Head of caudate nucleus (tissue), 42 donors: Measurements from ENCODE around the gene CIT.

Experiments
- DNase-seq, 42 donors: peaks; one replicate each; pipeline versions ENCODE4 v3.0.0 to v3.0.0-alpha.2; 2020 to 2021; ENCODE audit warnings: mixed read lengths in 7 of 42
- intact Hi-C: fragments of 100-400 bp; cut with DNase I; formaldehyde crosslinking; loops from one replicate; pipeline ENCODE4 v1.15.0; 2022

CIT gene

DNA sequence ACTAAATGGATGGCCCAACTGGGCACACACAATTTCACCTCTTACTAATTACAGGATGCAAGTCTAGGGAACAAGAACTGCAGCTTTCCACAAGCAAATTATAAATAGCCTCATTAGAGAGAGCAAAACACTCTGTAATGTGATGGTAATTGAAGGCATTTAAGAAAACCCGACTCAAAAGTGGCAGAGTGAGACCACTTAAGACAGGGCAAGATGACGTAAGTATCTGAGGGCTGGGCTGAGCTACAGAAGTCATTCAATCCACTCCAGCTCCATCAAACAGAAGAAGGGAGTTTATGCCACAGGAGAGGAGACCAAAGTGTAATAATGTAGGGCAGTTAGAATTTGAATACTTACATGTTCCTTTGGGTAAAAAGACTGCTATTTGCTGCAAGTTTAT lies 118.9 kb downstream of the CIT start:
- no peak for DNase-seq
- intact Hi-C loops: no loop called here

DNA sequence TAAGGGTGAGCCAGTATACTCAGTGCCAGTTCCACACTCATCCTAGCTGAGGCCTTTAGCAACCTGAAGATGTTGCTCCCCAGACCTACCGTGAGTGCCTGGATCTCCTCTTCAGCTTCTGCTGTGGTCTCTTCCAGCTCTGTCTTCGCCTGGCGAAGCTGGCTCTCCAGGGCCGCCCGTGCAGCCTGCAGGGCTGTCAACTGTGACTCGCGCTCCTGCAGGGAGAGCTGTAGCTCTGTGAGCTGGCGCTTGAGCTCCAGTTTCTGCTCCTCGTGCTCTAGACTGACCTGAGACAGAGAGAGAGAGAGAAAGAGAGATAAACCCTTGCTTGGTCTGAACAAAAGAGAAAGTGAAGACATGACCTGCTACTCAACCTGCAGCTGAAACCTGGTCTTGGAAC lies 125.2 kb downstream of the CIT start:
- intact Hi-C loops: no loop called here

DNA sequence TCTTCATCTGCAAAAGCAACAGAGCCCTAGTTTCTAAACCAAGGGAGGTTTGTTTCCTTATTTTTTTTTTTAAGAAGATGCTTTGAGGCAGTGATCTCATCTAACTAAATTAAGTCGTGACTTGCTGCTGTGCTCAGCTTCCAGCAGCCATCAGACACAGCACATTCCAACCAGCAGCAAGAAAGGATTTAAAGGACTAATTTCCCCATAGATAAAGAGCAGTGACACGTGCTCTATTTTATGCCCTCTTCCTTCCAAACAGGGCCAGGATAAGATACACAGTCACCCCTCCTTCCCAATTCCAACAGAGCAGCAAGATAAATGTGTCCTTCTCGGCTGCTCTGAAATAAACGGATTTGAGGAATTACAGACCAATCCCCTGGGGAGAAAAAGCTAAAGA lies 127.5 kb downstream of the CIT start:
- intact Hi-C loops: no loop called here
- DNase-seq: peak in 2 of 42 donors; percentile 19 to 24

More for the DNA sequence above, 125.2 kb downstream of the CIT start:
- no peak for DNase-seq

DNA sequence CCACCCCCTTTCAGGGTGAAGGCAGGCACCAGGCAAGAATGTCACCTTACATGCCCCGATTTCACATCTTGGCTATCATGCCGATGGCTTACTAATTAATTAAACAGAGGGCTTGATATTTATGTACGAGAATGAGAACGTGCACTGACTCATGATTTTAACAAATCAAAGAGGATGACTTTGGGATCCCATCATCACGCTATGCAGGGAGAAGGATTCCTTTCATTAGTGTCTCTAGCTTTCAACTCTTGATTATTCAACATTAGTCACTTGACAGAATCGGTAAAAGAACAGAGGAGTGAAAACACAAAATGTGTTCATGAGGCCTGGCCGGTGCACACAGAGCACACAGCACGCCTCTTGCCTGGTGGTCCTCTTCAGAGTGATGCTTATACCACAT lies 128.6 kb downstream of the CIT start:
- peak in 1 of 42 donors; percentile 14 for DNase-seq
- intact Hi-C loops: no loop called here

- DNase-seq: no peak
- intact Hi-C loops: no loop called here
Measured at GRCh38 chr12:119746169-119746568, 131.0 kb downstream of the CIT start.

DNA sequence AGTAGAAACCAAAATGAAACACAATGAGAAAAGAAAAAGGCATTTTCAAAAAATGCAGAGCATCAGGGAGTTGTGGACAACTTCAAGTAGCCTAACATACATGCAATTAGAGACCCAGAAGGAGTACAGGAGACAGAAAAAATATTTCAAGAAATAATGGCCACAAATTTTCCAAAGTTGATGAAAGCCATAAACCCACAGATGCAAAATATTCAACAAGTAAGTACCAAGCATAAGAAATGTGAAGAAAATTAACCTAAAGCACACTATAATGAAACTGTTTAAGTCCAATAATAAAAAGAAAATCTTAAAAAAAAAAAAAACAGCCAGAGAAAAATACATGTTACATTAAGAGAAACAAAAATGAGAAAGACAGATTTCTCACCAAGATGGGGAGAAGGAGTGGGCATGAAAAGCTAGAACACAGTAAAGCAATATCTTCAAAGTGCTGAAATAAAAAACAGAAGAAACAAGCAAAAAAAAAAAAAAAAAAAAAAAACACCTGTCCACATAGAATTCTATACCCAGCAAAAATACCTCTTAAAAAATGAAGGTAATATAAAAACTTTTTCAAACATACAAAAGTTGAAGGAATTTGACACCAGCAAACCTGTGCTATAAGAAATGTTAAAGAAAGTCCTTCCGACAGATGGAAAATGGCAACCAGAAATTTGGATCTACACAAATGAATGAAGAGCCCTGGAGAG lies 132.1 kb downstream of the CIT start:
- intact Hi-C loops: no loop called here
- DNase-seq: no peak

DNA sequence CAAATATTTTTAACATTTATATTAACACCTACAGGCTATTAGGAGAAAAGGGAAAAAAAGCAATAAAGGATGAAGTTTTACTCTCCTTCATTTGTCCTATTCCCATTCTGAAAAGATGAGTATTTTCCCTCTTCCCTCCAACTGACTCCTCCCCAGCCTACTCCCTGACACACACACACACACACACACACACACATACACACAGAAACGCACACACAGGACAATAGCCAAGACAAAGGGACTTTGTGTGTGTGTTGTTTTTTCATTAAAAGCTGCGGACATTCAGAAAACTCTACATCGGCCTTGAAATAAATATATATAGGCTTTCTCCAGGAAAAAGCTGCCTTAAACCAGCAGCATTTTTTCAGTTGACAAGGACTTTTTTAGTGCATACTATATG lies 134.4 kb downstream of the CIT start:
- intact Hi-C loops: no loop called here
- DNase-seq: peak in 2 of 42 donors; percentile 21 to 48

DNA sequence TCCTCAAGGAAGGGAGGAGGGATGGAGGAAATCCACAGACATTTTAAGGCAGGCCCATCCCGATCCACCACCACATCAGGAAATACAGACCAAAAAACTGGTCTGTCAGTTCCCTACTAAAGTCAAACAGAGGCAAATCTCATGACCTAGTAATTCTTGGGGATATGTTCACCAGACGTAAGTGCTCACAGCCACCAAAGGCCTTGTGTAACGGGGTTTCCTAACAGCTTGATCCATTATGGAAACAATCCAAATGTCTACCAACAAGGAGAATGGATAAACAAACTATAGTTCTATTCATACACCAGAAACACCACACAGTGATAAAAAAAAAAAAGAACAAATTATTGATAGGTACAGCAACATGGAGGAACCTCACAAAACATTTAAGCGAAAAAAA lies 136.3 kb downstream of the CIT start:
- intact Hi-C loops: no loop called here
- no peak for DNase-seq

- intact Hi-C loops: no loop called here
- peak in 1 of 42 donors; percentile 21 for DNase-seq
Measured at GRCh38 chr12:119735079-119735478, 142.0 kb downstream of the CIT start.

- DNase-seq: peak in 2 of 42 donors; percentile 16 to 47
- intact Hi-C loops: no loop called here
Measured at GRCh38 chr12:119730381-119730780, 146.7 kb downstream of the CIT start.

DNA sequence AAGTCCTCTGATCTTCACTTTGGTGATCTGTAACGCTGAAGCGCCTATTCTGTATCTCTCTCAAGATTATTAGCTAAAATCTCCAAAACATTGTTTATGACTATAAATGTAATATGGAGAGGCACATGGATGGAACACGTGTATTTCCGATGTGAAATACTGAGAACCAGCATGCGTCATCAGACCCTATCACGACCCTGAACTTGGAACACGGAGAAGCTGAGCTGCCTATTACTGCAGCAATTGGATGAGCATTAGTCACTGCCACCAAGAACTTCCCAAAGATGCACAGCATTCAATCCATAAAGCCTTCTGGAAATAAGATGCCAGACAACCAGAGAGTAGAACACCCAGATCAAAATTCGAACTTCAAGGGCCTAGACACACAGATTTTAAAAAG lies 147.2 kb downstream of the CIT start:
- DNase-seq: peak in 22 of 42 donors; percentile 13 to 74 (median 46)
- intact Hi-C loops: no loop called here

DNA sequence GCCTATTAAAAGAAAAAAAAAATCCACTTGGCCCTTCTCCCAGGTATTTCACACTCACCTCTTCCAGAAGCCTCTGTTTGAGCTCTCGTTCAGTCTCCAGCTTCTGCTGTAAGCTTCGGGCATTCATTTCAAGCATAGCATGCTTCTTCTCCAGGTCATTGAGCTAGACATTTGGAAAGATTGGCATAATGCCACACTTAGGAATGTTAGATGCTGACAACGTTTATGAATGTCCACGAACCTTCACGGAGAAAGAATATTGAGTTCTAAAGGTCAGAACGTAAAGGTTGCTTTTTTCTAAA lies 148.7 kb downstream of the CIT start:
- intact Hi-C loops: no loop called here
- DNase-seq: no peak

DNA sequence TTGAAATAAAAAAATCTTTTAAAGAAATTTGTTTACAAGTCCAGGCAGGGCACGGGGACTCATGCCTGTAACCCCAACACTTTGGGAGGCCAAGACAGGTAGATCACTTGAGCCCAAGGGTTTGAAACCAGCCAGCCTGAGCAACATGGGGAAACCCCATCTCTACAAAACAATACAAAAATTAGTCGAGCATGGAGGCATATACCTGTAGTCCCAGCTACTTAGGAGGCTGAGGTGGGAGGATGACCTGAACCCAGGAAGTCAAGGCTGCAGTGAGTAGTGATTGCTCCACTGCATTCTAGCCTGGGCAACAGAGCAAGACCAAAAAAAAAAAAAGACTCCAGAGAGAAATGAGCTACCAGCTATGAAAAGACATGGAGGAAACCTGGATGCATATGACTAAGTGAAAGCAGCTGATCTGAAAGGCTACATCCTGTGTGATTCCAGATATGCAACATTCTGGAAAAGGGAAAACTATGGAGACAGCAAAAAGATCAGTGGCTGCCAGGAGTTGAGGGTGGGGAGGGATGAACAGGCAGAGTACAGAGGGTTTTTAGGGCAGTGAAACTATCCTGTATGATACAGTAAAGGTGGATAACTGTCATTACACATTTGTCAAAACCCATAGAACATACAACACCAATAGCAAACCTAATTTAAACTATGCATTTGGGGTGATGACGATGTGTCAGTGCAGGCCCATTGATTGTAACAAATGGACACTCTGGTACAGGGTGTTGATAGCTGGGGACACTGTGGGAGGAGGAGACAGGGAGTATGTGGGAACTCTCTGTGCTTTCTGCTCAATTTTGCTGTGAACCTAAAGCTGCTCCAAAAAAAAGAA lies 149.3 kb downstream of the CIT start:
- intact Hi-C loops: no loop called here
- no peak for DNase-seq

DNA sequence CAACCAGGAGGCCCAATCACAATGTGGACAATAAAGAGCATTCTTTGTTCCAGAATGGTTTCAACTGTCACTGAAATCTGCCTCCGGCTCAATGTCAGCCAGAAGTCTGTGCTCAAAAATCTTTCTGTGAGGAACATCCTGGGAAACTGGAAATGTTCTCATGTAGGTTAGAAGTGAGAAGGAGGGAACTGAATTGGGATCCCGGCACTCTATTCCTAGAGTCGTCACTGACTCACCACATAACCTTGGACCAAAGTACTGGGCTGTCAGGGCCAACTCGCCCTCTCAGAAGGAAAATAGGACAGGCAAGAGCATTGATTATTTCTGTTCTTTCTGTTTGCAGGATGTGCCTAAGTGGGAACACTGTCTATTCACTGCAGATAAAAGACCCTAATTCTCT lies 151.6 kb downstream of the CIT start:
- intact Hi-C loops: no loop called here
- peak in 3 of 42 donors; percentile 24 to 72 (median 48) for DNase-seq

- peak in 1 of 42 donors; percentile 20 for DNase-seq
- intact Hi-C loops: no loop called here
Measured at GRCh38 chr12:119721306-119721705, 155.8 kb downstream of the CIT start.

GRCh38 chr12:119720349-119720748 lies 156.8 kb downstream of the CIT start:
- intact Hi-C loops: no loop called here

DNA sequence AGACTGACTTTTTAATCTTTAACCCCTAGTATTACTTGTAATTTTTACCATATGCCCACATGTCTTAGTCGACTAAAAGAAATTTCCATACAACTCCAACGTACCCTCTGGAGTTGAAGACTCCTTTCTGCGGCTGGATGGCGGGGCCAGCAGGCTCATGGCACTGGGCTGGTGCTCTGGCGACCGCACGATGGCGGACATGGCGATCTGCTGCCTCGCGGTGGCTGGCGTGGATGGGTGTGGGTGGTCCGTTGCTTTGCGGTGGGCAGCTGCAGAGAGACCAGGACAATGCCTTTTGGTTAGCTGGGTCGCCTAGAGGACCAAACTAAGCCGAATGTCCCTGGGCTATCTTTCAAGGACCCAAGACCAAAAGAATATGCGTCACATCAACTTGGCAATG lies 159.0 kb downstream of the CIT start:
- intact Hi-C loops: no loop called here
- no peak for DNase-seq

More at GRCh38 chr12:119720349-119720748, 156.8 kb downstream of the CIT start:
- DNase-seq: no peak

GRCh38 chr12:119715268-119715620 lies 161.9 kb downstream of the CIT start:
- DNase-seq: no peak
- intact Hi-C loops: no loop called here

- DNase-seq: no peak
Measured at GRCh38 chr12:119714614-119715267, 162.4 kb downstream of the CIT start.

GRCh38 chr12:119713551-119714031 lies 163.5 kb downstream of the CIT start:
- intact Hi-C loops: no loop called here
- peak in 36 of 42 donors; percentile 25 to 79 (median 54) for DNase-seq

More at GRCh38 chr12:119714614-119715267, 162.4 kb downstream of the CIT start:
- intact Hi-C loops: no loop called here
